GM06990 (cell line): ENCODE measurements around the gene SDHAF2.

Experiments
- DNase-seq: peaks from one replicate; pipeline ENCODE4 v3.0.0-alpha.2; 2011; ENCODE audit not compliant: insufficient read length; ENCODE audit errors: extremely low read depth
- H3K27me3 ChIP-seq: replicated peaks from 2 replicates; pipeline ENCODE4 v1.6.0; 2011; ENCODE audit warnings: low read length; ENCODE audit not compliant: control insufficient read depth, insufficient read depth
- H3K36me3 ChIP-seq: 2 replicates; pipeline ENCODE4 v1.5.1; 2011; ENCODE audit warnings: low read length; ENCODE audit not compliant: control insufficient read depth, insufficient read depth
- H3K4me3 ChIP-seq: replicated peaks from 2 replicates; pipeline ENCODE4 v1.5.1; 2011; ENCODE audit warnings: low read depth, mild to moderate bottlenecking, control low read depth, low read length
- CTCF ChIP-seq: IDR thresholded peaks from 2 replicates; pipeline ENCODE4 v1.5.1; 2011; ENCODE audit warnings: low read length, control low read depth, mild to moderate bottlenecking, inconsistent platforms; ENCODE audit not compliant: insufficient read depth, poor library complexity, severe bottlenecking

SDHAF2 gene

GRCh38 chr11:61494381-61494961 is 64.5 kb downstream of the SDHAF2 start:
- no peak overlapping the region for H3K4me3 ChIP-seq
- no peak for TF ChIP-seq CTCF
- H3K36me3 ChIP-seq, result no peaks in the 10 kb centered on the region
- no peak for DNase-seq
- H3K27me3 ChIP-seq, result no peaks in the 10 kb centered on the region

- no peak overlapping the region for H3K4me3 ChIP-seq
- TF ChIP-seq CTCF, result no peak
- no peaks in the 10 kb centered on the region for H3K27me3 ChIP-seq
- DNase-seq, result no peak
- no peaks in the 10 kb centered on the region for H3K36me3 ChIP-seq
Observed at GRCh38 chr11:61495801-61496601, 66.1 kb downstream of the SDHAF2 start.
